Activated CD4-positive, alpha-beta T cell treated with anti-CD3 and anti-CD28 coated beads for 36 hours (primary cell): ENCODE measurements around the gene MTIF3. TPM values are rescaled to one million over a fixed set of nuclear protein-coding genes. Genes with fewer than 3 reads are reported as not detected.
"Not testable (repeated sequence)": the region's sequence is repeated elsewhere in the genome, so short reads cannot be mapped to it uniquely, and the experiment has no call there.

Source experiments
- ATAC-seq: fragments of 200-7000 bp; cut with Tn5 transposase; one replicate; pipeline ENCODE4 v1.10.0; 2021; ENCODE audit warnings: mild to moderate bottlenecking, moderate library complexity
- CTCF ChIA-PET: fragments of 350-600 bp; sonication (Branson Sonifier 250); formaldehyde crosslinking; loops from one replicate; lab custom pipeline; 2021; ENCODE audit warnings: antibody characterized with exemption; lab: Charles Lee
- POLR2A ChIA-PET: fragments of 350-600 bp; sonication (Branson Sonifier 250); formaldehyde crosslinking; loops from one replicate; lab custom pipeline; 2021; ENCODE audit warnings: antibody characterized with exemption, inconsistent platforms; lab: Charles Lee
- DNase-seq: peaks from one replicate; pipeline ENCODE4 v3.0.0-alpha.2; 2020
- H3K27ac Mint-ChIP-seq: one replicate; pipeline ENCODE4 v1.8.0; 2021; ENCODE audit warnings: mixed read lengths
- H3K27me3 Mint-ChIP-seq: one replicate; pipeline ENCODE4 v1.8.0; 2021; ENCODE audit warnings: mixed read lengths
- H3K36me3 Mint-ChIP-seq: one replicate; pipeline ENCODE4 v1.8.0; 2021; ENCODE audit warnings: low read depth, mixed read lengths
- H3K4me1 Mint-ChIP-seq: one replicate; pipeline ENCODE4 v1.8.0; 2021; ENCODE audit warnings: mixed read lengths
- H3K4me3 Mint-ChIP-seq: one replicate; pipeline ENCODE4 v1.8.0; 2021; ENCODE audit warnings: mild to moderate bottlenecking, moderate library complexity, mixed read lengths
- H3K9me3 Mint-ChIP-seq: one replicate; pipeline ENCODE4 v1.8.0; 2021; ENCODE audit warnings: low read depth, mixed read lengths
- intact Hi-C, 2 experiments: fragments of 100-400 bp; cut with DNase I in 1 of 2; cut with micrococcal nuclease in 1 of 2; formaldehyde crosslinking; loops; one replicate each; pipeline versions ENCODE4 v1.14.2 to v1.15.1; 2022 to 2024; cut with DNase I, micrococcal nuclease
- total RNA-seq, 2 experiments: library from RNA; stranded (reverse); gene quantifications; one replicate each; pipeline ENCODE4 v1.2.3, GENCODE V29; 2021

MTIF3 gene
- total RNA-seq, 2 experiments from 2014 or later = 27.5 to 43.0 TPM

- H3K9me3 Mint-ChIP-seq = no peaks in the 10 kb centered on the region
- no peaks in the 10 kb centered on the region for H3K36me3 Mint-ChIP-seq
- no peak overlapping the region for H3K4me3 Mint-ChIP-seq
- ChIA-PET POLR2A (interaction anchor here (0.5 kb wide), 1 partner anchor 456 kb away, joined by 5 read pairs; no protein-coding TSS in a partner anchor), CTCF (no interaction called here)
- DNase-seq (no peak), ATAC-seq (no peak)
- peaks cover 4% of the 10 kb centered on the region for H3K4me1 Mint-ChIP-seq
- no peak overlapping the region for H3K27ac Mint-ChIP-seq
- intact Hi-C loops = no loop called here
- H3K27me3 Mint-ChIP-seq = peaks cover 2% of the 10 kb centered on the region
Observed at GRCh38 chr13:27415116-27415515, 35.2 kb downstream of the MTIF3 start.

- no peak for ATAC-seq
- H3K4me3 Mint-ChIP-seq = no peak overlapping the region
- H3K27ac Mint-ChIP-seq = no peak overlapping the region
- H3K4me1 Mint-ChIP-seq = peaks cover 3% of the 10 kb centered on the region
- H3K27me3 Mint-ChIP-seq = peaks cover 5% of the 10 kb centered on the region
- intact Hi-C loops = no loop called here
- CTCF ChIA-PET = interaction anchor here (1.0 kb wide), 1 partner anchor 30 kb away, joined by 5 read pairs; no protein-coding TSS in a partner anchor
- H3K36me3 Mint-ChIP-seq = no peaks in the 10 kb centered on the region
- DNase-seq = no peak
- POLR2A ChIA-PET = no interaction called here
- peaks cover 3% of the 10 kb centered on the region for H3K9me3 Mint-ChIP-seq
Observed at GRCh38 chr13:27411341-27411740, 39.0 kb downstream of the MTIF3 start.

GRCh38 chr13:27409013-27409412 is 41.4 kb downstream of the MTIF3 start:
- DNase-seq (no peak), ATAC-seq (no peak)
- intact Hi-C loops = no loop called here
- POLR2A ChIA-PET = interaction anchor here (0.7 kb wide), 1 partner anchor 402 kb away, joined by 3 read pairs; no protein-coding TSS in a partner anchor
- H3K4me1 Mint-ChIP-seq = peaks cover 6% of the 10 kb centered on the region
- H3K4me3 Mint-ChIP-seq = no peak overlapping the region
- peaks cover 5% of the 10 kb centered on the region for H3K27me3 Mint-ChIP-seq
- peaks cover 3% of the 10 kb centered on the region for H3K9me3 Mint-ChIP-seq
- CTCF ChIA-PET = interaction anchor here (1.1 to 1.8 kb wide), 6 partner anchors 10 to 417 kb away, joined by 3 to 6 read pairs (median 3); partner anchors contain the start of gene GTF3A
- H3K36me3 Mint-ChIP-seq = no peaks in the 10 kb centered on the region
- H3K27ac Mint-ChIP-seq = no peak overlapping the region

- Mint-ChIP-seq H3K4me3 (no peak overlapping the region), H3K9me3 (peaks cover 3% of the 10 kb centered on the region), H3K4me1 (peaks cover 6% of the 10 kb centered on the region), H3K36me3 (no peaks in the 10 kb centered on the region), H3K27ac (no peak overlapping the region), H3K27me3 (peaks cover 5% of the 10 kb centered on the region)
- ChIA-PET POLR2A (no interaction called here), CTCF (no interaction called here)
- intact Hi-C loops = no loop called here
- no peak for ATAC-seq
- no peak for DNase-seq
Observed at GRCh38 chr13:27408074-27408473, 42.3 kb downstream of the MTIF3 start.

GRCh38 chr13:27406178-27406939 is 44.0 kb downstream of the MTIF3 start:
- H3K36me3 Mint-ChIP-seq = no peaks in the 10 kb centered on the region
- peaks cover 3% of the 10 kb centered on the region for H3K9me3 Mint-ChIP-seq
- no peak overlapping the region for H3K4me3 Mint-ChIP-seq
- ChIA-PET POLR2A (no interaction called here), CTCF (interaction anchor here (1.0 kb wide), 2 partner anchors 420 kb away, joined by 4 read pairs; no protein-coding TSS in a partner anchor)
- peaks cover 6% of the 10 kb centered on the region for H3K4me1 Mint-ChIP-seq
- DNase-seq (peak; percentile 40), ATAC-seq (peak; percentile 69)
- peaks cover 3% of the 10 kb centered on the region for H3K27me3 Mint-ChIP-seq
- no peak overlapping the region for H3K27ac Mint-ChIP-seq
- intact Hi-C loops = loop anchor here (1.0 kb wide), 1 partner anchor 420 kb away; no protein-coding TSS in a partner anchor

GRCh38 chr13:27405546-27406134 is 44.7 kb downstream of the MTIF3 start:
- Mint-ChIP-seq H3K4me3 (no peak overlapping the region), H3K27me3 (peaks cover 3% of the 10 kb centered on the region), H3K4me1 (peaks cover 6% of the 10 kb centered on the region), H3K27ac (no peak overlapping the region), H3K9me3 (peaks cover 3% of the 10 kb centered on the region), H3K36me3 (no peaks in the 10 kb centered on the region)
- CTCF ChIA-PET = interaction anchor here (0.7 to 1.0 kb wide), 2 partner anchors 402 to 421 kb away, joined by 3 to 4 read pairs; no protein-coding TSS in a partner anchor
- POLR2A ChIA-PET = no interaction called here
- ATAC-seq (no peak), DNase-seq (no peak)
- intact Hi-C loops = loop anchor here (1.0 kb wide), 1 partner anchor 421 kb away; no protein-coding TSS in a partner anchor

GRCh38 chr13:27404680-27405079 is 45.7 kb downstream of the MTIF3 start:
- Mint-ChIP-seq H3K9me3 (peaks cover 3% of the 10 kb centered on the region), H3K27ac (no peak overlapping the region), H3K4me3 (no peak overlapping the region), H3K27me3 (peaks cover 2% of the 10 kb centered on the region), H3K4me1 (peaks cover 6% of the 10 kb centered on the region), H3K36me3 (no peaks in the 10 kb centered on the region)
- DNase-seq = no peak
- ChIA-PET CTCF (interaction anchor here (0.7 kb wide), 1 partner anchor 401 kb away, joined by 3 read pairs; no protein-coding TSS in a partner anchor), POLR2A (no interaction called here)
- ATAC-seq = no peak
- intact Hi-C loops = no loop called here

- intact Hi-C loops = no loop called here
Observed at GRCh38 chr13:27403727-27404385, 46.5 kb downstream of the MTIF3 start.

GRCh38 chr13:27403203-27403678 is 47.1 kb downstream of the MTIF3 start:
- no peak overlapping the region for H3K4me3 Mint-ChIP-seq
- no peaks in the 10 kb centered on the region for H3K27me3 Mint-ChIP-seq
- H3K27ac Mint-ChIP-seq = no peak overlapping the region
- H3K4me1 Mint-ChIP-seq = peaks cover 6% of the 10 kb centered on the region
- POLR2A ChIA-PET = no interaction called here
- peak; percentile 79 for ATAC-seq
- CTCF ChIA-PET = interaction anchor here (1.0 kb wide), 1 partner anchor 424 kb away, joined by 7 read pairs; no protein-coding TSS in a partner anchor
- no peak for DNase-seq
- no peaks in the 10 kb centered on the region for H3K36me3 Mint-ChIP-seq
- no peaks in the 10 kb centered on the region for H3K9me3 Mint-ChIP-seq
- intact Hi-C loops = no loop called here

More at GRCh38 chr13:27403727-27404385, 46.5 kb downstream of the MTIF3 start:
- no peaks in the 10 kb centered on the region for H3K27me3 Mint-ChIP-seq
- DNase-seq = no peak
- ATAC-seq = no peak
- ChIA-PET POLR2A (no interaction called here), CTCF (interaction anchor here (1.0 kb wide), 1 partner anchor 423 kb away, joined by 7 read pairs; no protein-coding TSS in a partner anchor)
- no peak overlapping the region for H3K4me3 Mint-ChIP-seq
- H3K27ac Mint-ChIP-seq = no peak overlapping the region
- no peaks in the 10 kb centered on the region for H3K9me3 Mint-ChIP-seq
- H3K4me1 Mint-ChIP-seq = peaks cover 6% of the 10 kb centered on the region
- H3K36me3 Mint-ChIP-seq = no peaks in the 10 kb centered on the region

GRCh38 chr13:27401210-27401609 is 49.2 kb downstream of the MTIF3 start:
- Mint-ChIP-seq H3K36me3 (no peaks in the 10 kb centered on the region), H3K27ac (no peak overlapping the region), H3K27me3 (no peaks in the 10 kb centered on the region), H3K9me3 (no peaks in the 10 kb centered on the region), H3K4me3 (no peak overlapping the region), H3K4me1 (peaks cover 2% of the 10 kb centered on the region)
- intact Hi-C loops = no loop called here
- no peak for ATAC-seq
- ChIA-PET POLR2A (no interaction called here), CTCF (interaction anchor here (1.0 kb wide), 1 partner anchor 244 kb away, joined by 6 read pairs; no protein-coding TSS in a partner anchor)
- no peak for DNase-seq

- H3K4me3 Mint-ChIP-seq, H3K4me1 Mint-ChIP-seq, ATAC-seq, intact Hi-C loops, DNase-seq, H3K9me3 Mint-ChIP-seq, H3K27me3 Mint-ChIP-seq, POLR2A ChIA-PET, H3K36me3 Mint-ChIP-seq, H3K27ac Mint-ChIP-seq: not testable (repeated sequence)
- CTCF ChIA-PET = interaction anchor here (0.5 kb wide), 1 partner anchor 430 kb away, joined by 3 read pairs; no protein-coding TSS in a partner anchor
Observed at GRCh38 chr13:27400405-27400804, 50.0 kb downstream of the MTIF3 start.
